Astrocyte of the spinal cord (primary cell): Measurements from ENCODE around the gene JAKMIP3.

Source experiments
- DNase-seq: peaks from one replicate; pipeline ENCODE4 v3.0.0; 2011; ENCODE audit warnings: low read depth, low spot score
- H3K4me3 ChIP-seq: 2 replicates; pipeline ENCODE4 v1.5.1; 2011; ENCODE audit warnings: low read depth, mild to moderate bottlenecking, low read length, moderate library complexity
- CTCF ChIP-seq: IDR thresholded peaks from 2 replicates; pipeline ENCODE4 v1.5.1; 2012; ENCODE audit warnings: low read depth, mild to moderate bottlenecking, low read length, inconsistent platforms
- in situ Hi-C: cut with HindIII; loops from 2 replicates; pipeline ENCODE4 v1.10.0; 2017; ENCODE audit warnings: low sequenced_read_pairs

JAKMIP3 gene

GRCh38 chr10:132096223-132096622 lies 30.5 kb downstream of the JAKMIP3 start:
- DNase-seq: peak; percentile 3
- no peak for TF ChIP-seq CTCF
- no peak overlapping the region for H3K4me3 ChIP-seq
- in situ Hi-C loops: no loop called here

GRCh38 chr10:132096863-132097478 lies 31.2 kb downstream of the JAKMIP3 start:
- in situ Hi-C loops: no loop called here
- DNase-seq: no peak
- H3K4me3 ChIP-seq: no peak overlapping the region
- TF ChIP-seq CTCF: no peak

- H3K4me3 ChIP-seq: no peak overlapping the region
- DNase-seq: no peak
- in situ Hi-C loops: no loop called here
- no peak for TF ChIP-seq CTCF
Observed at GRCh38 chr10:132097609-132098377, 32.0 kb downstream of the JAKMIP3 start.

- in situ Hi-C loops: no loop called here
- DNase-seq: no peak
- H3K4me3 ChIP-seq: no peak overlapping the region
- no peak for TF ChIP-seq CTCF
Observed at GRCh38 chr10:132098539-132099388, 33.0 kb downstream of the JAKMIP3 start.

GRCh38 chr10:132099389-132100090 lies 33.8 kb downstream of the JAKMIP3 start:
- H3K4me3 ChIP-seq: no peak overlapping the region
- in situ Hi-C loops: no loop called here
- no peak for DNase-seq
- TF ChIP-seq CTCF: no peak

- no peak overlapping the region for H3K4me3 ChIP-seq
- no peak for TF ChIP-seq CTCF
- DNase-seq: no peak
- in situ Hi-C loops: no loop called here
Observed at GRCh38 chr10:132100091-132100481, 34.3 kb downstream of the JAKMIP3 start.
